Measurements from ENCODE around the gene COA6.
"Not testable (repeated sequence)": the region's sequence is repeated elsewhere in the genome, so short reads cannot be mapped to it uniquely, and the experiment has no call there.

COA6 gene

DNA sequence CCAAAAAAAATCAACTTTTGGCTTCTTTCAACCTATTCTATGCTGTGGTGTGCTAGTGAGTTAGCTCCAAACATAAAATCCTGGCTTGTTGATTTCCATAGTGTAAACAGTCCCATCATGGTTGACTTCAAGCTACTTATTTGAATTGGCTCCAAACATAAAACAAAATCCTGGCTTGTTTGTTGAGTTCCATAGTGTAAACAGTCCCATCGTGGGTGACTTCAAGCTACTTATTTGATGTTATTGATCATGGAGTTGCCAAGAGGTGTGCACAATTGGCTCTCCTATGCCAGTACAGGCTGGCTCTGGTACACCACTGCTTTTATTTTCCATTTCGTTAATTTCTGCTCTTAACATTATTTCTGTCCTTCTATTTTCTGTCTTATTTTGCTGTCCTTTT is 1.8 kb upstream of the COA6 start:
- no peak for DNase-seq

DNA sequence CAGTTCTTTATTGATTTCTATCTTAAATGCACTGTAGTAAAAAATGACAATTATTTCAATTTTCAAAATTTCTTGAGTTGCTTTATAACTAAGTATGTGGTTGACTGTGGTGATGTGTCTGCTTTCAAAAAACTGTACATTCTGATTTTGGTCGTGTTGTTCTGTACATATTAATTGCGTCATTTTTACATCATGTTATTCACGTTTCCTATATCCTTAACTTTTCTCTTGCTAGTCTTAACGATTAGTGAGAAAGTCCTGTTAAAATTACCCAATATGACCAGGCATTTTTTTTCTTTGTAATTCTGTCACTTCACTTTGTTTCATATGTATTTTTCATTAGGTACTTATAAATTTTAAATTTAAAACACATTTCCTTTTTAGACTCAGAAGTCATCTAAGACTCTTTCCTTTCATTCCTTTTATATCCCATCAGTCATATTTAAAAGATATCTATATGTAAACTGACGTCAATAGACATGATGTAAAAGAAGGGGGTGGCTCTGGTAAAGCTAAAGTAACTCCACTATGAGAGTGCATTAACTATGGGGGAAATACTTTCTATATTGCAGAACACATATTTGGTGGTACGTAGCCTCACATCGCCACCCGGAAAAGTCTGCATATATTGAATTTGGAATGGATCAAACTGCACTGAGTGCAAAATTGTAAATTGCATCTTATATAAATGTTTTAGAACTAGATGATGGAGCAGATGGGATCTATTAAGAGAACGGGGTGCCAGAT is 1.1 kb upstream of the COA6 start:
- no peak for DNase-seq

- DNase-seq: no peak
Measured at GRCh38 chr1:234373959-234374254, 651 bp downstream of the COA6 start.

DNA sequence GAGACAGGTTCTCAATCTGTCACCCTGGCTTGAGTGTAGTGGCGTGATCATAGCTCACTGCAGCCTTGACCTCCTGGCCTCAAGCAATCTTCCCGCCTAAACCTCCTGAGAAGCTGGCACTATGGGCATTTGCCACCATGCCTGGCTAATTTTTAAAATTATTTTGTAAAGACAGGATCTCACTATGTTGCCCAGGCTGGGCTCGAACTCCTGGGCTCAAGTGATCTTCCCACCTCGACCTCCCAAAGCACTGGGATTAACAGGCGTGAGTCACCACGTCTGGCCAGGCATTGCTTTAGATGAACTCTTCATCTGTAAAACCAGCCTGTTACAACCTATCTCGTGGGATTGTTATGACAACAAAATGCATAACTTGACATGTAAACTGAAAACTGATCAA is 2.4 kb downstream of the COA6 start:
- no peak for DNase-seq

GRCh38 chr1:234379591-234380109 is 6.4 kb downstream of the COA6 start:
- DNase-seq: not testable (repeated sequence)

DNA sequence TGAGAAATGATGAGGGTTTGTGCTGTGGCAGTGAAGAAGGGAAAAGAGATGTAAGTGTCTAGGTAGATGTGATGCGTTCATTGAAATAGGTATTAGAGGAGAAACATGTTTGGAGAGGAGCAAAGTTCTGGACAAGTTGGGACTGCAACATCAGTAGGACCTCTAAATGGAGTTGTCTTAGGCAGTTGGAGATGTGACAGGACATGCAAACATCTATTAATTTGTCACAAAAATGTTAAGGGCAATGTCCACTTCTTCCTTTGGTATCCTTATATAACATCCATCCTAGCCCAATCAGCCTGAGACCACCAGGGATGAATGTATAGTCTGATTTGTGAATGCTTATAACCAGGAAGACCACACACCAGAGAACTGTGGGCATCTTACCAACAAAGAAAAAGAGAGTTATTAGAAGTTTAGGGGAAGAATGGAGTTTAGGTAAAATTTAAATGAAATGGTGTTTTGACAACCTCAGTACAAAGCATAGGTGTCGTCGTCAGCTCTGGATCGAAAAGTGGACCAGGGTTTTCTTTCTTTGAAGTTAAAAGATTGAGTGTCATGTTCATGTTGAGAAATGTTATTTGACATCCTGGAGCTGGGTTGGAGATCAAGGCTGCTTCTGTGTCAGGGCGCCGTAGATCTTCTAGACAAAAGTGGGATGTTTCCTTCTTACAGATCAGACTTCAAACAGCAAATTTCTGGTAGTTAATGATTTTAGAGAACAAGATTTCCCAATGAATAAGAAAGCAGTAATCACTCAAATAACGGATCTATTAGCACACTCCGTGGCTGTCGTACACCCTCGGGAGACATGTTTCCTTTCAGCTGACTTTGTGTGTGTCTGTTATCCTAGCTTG is 8.7 kb downstream of the COA6 start:
- DNase-seq: no peak

GRCh38 chr1:234386122-234386521 is 12.9 kb downstream of the COA6 start:
- no peak for DNase-seq

GRCh38 chr1:234388094-234388493 is 14.8 kb downstream of the COA6 start:
- no peak for DNase-seq

DNA sequence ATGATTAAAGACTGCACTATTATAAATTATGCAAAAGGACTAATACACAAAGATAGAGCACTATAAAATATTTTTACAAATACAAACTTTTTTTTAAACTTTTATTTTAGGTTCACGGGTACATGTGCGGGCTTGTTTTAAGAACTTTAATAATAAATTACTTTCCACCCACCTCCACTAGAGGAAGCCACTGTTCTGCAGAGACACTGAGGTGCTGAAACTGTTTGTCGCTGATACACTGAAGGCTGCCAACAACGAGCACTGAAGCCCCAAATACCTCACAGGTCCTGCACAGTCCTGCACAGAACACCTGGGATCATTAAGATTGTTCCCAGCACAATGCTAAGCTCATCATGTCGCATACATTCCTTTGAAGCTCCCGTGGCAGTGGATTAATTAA is 19.9 kb downstream of the COA6 start:
- DNase-seq: no peak

GRCh38 chr1:234395297-234395696 is 22.0 kb downstream of the COA6 start:
- DNase-seq: no peak

- no peak for DNase-seq
Measured at GRCh38 chr1:234396092-234396491, 22.8 kb downstream of the COA6 start.

DNA sequence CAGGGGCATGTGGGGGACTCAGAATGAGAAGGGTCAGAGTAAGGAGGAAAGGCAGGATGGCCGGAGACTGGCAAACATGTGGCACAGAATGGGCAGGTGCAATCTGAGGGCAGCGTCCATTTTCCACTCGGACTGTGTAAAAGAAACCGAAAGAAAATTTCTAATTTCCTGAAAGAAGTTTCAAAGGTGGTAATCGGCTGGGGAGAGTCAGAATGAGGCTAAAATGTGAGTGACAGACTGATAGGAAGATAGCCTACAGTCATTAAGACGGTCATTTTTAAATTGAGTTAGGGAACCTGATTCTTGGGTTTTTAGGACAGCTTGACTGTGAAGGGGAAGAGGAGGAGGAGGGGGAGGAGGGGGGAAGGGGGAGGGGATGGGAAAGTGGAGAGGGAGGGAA is 23.6 kb downstream of the COA6 start:
- no peak for DNase-seq

- no peak for DNase-seq
Measured at GRCh38 chr1:234397732-234398131, 24.5 kb downstream of the COA6 start.

- no peak for DNase-seq
Measured at GRCh38 chr1:234398849-234399381, 25.7 kb downstream of the COA6 start.

- not testable (repeated sequence) for DNase-seq
Measured at GRCh38 chr1:234399515-234399914, 26.3 kb downstream of the COA6 start.

- DNase-seq: no peak
Measured at GRCh38 chr1:234400773-234401172, 27.5 kb downstream of the COA6 start.

GRCh38 chr1:234401658-234402057 is 28.4 kb downstream of the COA6 start:
- DNase-seq: no peak

DNA sequence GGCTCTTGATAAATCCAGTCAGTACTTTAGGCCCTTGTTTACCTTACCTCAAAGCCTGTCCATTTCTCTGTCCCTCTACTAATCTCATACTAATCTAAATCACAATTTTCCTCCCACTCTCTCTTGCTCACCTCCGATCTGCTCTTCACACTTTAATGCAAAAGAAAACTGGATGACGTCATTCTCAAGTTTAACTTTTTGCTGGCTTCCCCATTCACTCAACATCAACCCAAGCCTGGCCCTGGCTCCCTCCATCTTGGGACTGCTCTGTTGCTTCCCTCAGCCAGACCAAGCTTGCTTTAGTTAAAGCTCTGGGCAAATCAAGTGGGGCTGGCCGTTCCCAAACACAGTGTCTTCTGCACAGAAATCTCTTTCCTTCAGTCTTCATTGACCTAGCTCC is 29.7 kb downstream of the COA6 start:
- no peak for DNase-seq

- DNase-seq: no peak
Measured at GRCh38 chr1:234405676-234406075, 32.4 kb downstream of the COA6 start.

- no peak for DNase-seq
Measured at GRCh38 chr1:234406871-234407270, 33.6 kb downstream of the COA6 start.

DNA sequence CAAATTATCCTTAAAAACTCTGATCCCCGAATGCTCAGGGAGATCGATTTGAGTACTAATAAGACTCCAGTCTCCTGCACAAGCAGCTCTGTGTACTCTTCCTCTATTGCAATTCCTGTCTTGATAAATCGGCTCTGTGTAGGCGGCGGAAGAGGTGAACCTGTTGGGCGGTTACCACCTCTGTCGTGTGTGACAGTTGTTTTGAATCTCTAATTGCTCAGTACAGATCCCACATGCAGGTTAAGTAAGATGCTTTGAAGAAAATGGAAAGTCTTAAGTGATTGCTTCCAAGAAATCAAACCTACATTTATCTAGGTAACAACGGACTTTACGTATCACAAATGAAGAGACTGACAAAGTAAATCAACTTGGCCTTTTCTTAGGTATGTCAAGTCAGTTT is 35.5 kb downstream of the COA6 start:
- DNase-seq: no peak

GRCh38 chr1:234409328-234409727 is 36.1 kb downstream of the COA6 start:
- DNase-seq: no peak

GRCh38 chr1:234412830-234413229 is 39.6 kb downstream of the COA6 start:
- no peak for DNase-seq

GRCh38 chr1:234413485-234413884 is 40.2 kb downstream of the COA6 start:
- no peak for DNase-seq

Measured in NCI-H1092 (cell line).